DOHH2 (cell line): ENCODE data around the gene CKM.

Experiments used
- H3F3A ChIP-seq: fragments of 200-600 bp; sonication (generic), shearing (Covaris generic); 2 replicates; pipeline ENCODE4 v1.6.0; 2016; ENCODE audit warnings: antibody characterized with exemption, mild to moderate bottlenecking; ENCODE audit not compliant: control insufficient read depth, insufficient read depth
- H3K27ac ChIP-seq: fragments of 200-600 bp; sonication (generic); 2 replicates; pipeline ENCODE4 v1.5.1; 2014; ENCODE audit warnings: low read depth, mild to moderate bottlenecking, low read length, moderate library complexity
- H3K27me3 ChIP-seq: fragments of 200-600 bp; sonication (generic); 2 replicates; pipeline ENCODE4 v1.6.1; 2014; ENCODE audit warnings: mild to moderate bottlenecking, low read length, mixed read lengths; ENCODE audit not compliant: control insufficient read depth
- H3K36me3 ChIP-seq: fragments of 200-600 bp; sonication (generic); 2 replicates; pipeline ENCODE4 v1.6.1; 2014; ENCODE audit warnings: mild to moderate bottlenecking, low read length, moderate library complexity, mixed read lengths; ENCODE audit not compliant: control insufficient read depth
- H3K4me1 ChIP-seq: fragments of 200-600 bp; sonication (generic); 2 replicates; pipeline ENCODE4 v1.6.1; 2014; ENCODE audit warnings: mild to moderate bottlenecking, low read length, mixed read lengths; ENCODE audit not compliant: control insufficient read depth
- H3K4me2 ChIP-seq: fragments of 200-600 bp; sonication (generic); 2 replicates; pipeline ENCODE4 v1.6.0; 2014; ENCODE audit warnings: mild to moderate bottlenecking, low read length, moderate library complexity
- H3K4me3 ChIP-seq: fragments of 200-600 bp; sonication (generic); 2 replicates; pipeline ENCODE4 v1.5.1; 2014; ENCODE audit warnings: mild to moderate bottlenecking, low read length, mixed read lengths
- H3K79me2 ChIP-seq: fragments of 200-600 bp; sonication (generic); 2 replicates; pipeline ENCODE4 v1.6.1; 2014; ENCODE audit warnings: mild to moderate bottlenecking, low read length, mixed read lengths; ENCODE audit not compliant: control insufficient read depth
- H3K9me2 ChIP-seq: fragments of 200-600 bp; sonication (generic); replicated peaks from 2 replicates; pipeline ENCODE4 v1.6.1; 2014; ENCODE audit warnings: mild to moderate bottlenecking, low read length, mixed read lengths; ENCODE audit not compliant: control insufficient read depth
- H3K9me3 ChIP-seq: fragments of 200-600 bp; sonication (generic); 2 replicates; pipeline ENCODE4 v1.6.1; 2014; ENCODE audit warnings: antibody characterized with exemption, low read length, mixed read lengths; ENCODE audit not compliant: control insufficient read depth, insufficient read depth
- H4K20me1 ChIP-seq: fragments of 200-600 bp; sonication (generic); 2 replicates; pipeline ENCODE4 v1.6.0; 2014; ENCODE audit warnings: low read depth, mild to moderate bottlenecking, antibody characterized with exemption, low read length, moderate library complexity; ENCODE audit not compliant: control insufficient read depth, insufficient read depth
- EZH2phosphoT487 ChIP-seq: fragments of 200-600 bp; sonication (generic); IDR thresholded peaks from 2 replicates; pipeline ENCODE4 v1.6.1; 2017; ENCODE audit warnings: borderline replicate concordance, mild to moderate bottlenecking, antibody characterized with exemption, low read length, moderate library complexity, mixed read lengths
- TF ChIP-seq, protein P1 (sequence below): fragments of 200-600 bp; sonication (generic); IDR thresholded peaks from one replicate; pipeline ENCODE4 v1.5.1; 2014; ENCODE audit warnings: antibody characterized with exemption, mild to moderate bottlenecking, low read depth, low read length; ENCODE audit not compliant: poor library complexity, severe bottlenecking

Gene CKM

DNA sequence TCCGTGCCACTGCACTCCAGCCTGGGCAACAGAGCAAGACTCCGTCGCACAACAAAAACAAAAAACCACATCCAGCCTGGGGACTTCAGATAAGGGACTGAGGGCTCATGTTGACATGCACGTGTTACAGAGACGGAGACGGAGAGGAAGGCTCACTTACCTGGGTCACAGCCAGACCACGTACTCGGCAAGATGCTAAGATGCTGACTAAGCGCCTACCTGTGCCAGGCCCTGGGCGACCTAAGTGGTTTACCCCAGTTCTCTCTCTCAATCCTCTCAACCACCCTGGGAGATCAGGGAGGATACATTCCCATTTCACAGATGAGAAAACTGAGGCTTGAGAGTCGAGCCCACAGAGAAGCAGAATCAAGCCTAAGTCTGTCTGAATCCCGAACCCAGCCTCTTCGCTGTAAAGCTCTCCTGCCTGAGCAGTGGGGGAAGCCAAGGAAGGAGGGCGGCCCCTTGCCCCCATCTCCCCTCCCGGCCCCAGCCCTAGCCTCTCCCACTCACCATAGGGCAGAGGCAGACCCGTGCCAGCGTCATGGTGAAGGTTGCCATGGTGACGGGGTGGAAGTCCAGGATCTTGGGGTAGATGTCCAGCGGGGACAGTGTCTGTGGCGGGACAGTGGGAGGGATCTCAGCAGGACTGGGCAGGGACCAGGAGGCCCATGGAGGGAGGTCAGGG is 34.2 kb upstream of the CKM start:
- TF ChIP-seq, protein P1, sequence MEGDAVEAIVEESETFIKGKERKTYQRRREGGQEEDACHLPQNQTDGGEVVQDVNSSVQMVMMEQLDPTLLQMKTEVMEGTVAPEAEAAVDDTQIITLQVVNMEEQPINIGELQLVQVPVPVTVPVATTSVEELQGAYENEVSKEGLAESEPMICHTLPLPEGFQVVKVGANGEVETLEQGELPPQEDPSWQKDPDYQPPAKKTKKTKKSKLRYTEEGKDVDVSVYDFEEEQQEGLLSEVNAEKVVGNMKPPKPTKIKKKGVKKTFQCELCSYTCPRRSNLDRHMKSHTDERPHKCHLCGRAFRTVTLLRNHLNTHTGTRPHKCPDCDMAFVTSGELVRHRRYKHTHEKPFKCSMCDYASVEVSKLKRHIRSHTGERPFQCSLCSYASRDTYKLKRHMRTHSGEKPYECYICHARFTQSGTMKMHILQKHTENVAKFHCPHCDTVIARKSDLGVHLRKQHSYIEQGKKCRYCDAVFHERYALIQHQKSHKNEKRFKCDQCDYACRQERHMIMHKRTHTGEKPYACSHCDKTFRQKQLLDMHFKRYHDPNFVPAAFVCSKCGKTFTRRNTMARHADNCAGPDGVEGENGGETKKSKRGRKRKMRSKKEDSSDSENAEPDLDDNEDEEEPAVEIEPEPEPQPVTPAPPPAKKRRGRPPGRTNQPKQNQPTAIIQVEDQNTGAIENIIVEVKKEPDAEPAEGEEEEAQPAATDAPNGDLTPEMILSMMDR = no peak
- TF ChIP-seq EZH2phosphoT487 = no peak
- Histone ChIP-seq H3K9me2 (no peaks in the 10 kb centered on the region), H3K27ac (no peak overlapping the region), H3K9me3 (no peaks in the 10 kb centered on the region), H4K20me1 (no peaks in the 10 kb centered on the region), H3K27me3 (no peaks in the 10 kb centered on the region), H3K36me3 (peaks cover 20% of the 10 kb centered on the region), H3K79me2 (no peaks in the 10 kb centered on the region), H3K4me3 (no peak overlapping the region), H3K4me1 (no peaks in the 10 kb centered on the region), H3F3A (no peaks in the 10 kb centered on the region), H3K4me2 (no peak overlapping the region)

GRCh38 chr19:45355910-45356309 is 33.2 kb upstream of the CKM start:
- Histone ChIP-seq H3K4me1 (no peaks in the 10 kb centered on the region), H4K20me1 (no peaks in the 10 kb centered on the region), H3K4me3 (no peak overlapping the region)

DNA sequence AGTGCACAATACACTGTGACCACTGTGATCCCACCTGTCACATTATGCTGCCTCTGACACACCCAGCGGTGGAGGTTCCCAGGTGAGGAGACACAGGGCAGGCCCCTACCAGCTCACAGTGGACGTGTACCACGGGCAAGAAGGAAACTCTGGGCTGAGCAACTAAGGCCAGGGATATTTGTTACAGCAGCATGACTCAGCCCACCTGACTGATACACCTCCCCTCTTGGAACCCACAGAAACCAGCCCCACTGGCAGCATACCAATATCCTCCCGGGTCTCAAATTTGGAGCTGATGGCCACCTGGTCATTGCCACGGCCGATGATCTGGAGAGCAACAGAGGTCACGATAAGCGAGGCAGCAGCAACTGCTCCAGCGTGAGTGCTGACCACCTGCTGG is 32.7 kb upstream of the CKM start:
- Histone ChIP-seq H3K4me1 (no peaks in the 10 kb centered on the region), H3K79me2 (no peaks in the 10 kb centered on the region), H3K36me3 (peaks cover 23% of the 10 kb centered on the region), H3K27ac (no peak overlapping the region), H3F3A (no peaks in the 10 kb centered on the region), H3K27me3 (no peaks in the 10 kb centered on the region), H3K4me3 (no peak overlapping the region), H3K9me3 (no peaks in the 10 kb centered on the region), H4K20me1 (no peaks in the 10 kb centered on the region), H3K9me2 (no peaks in the 10 kb centered on the region), H3K4me2 (no peak overlapping the region)
- TF ChIP-seq, protein P1 = no peak
- TF ChIP-seq EZH2phosphoT487 = no peak

More at GRCh38 chr19:45355910-45356309, 33.2 kb upstream of the CKM start:
- Histone ChIP-seq H3K9me3 (no peaks in the 10 kb centered on the region), H3F3A (no peaks in the 10 kb centered on the region), H3K36me3 (peaks cover 22% of the 10 kb centered on the region), H3K27ac (no peak overlapping the region), H3K79me2 (no peaks in the 10 kb centered on the region), H3K9me2 (no peaks in the 10 kb centered on the region), H3K4me2 (no peak overlapping the region), H3K27me3 (no peaks in the 10 kb centered on the region)
- TF ChIP-seq, protein P1 = no peak
- no peak for TF ChIP-seq EZH2phosphoT487
